ENCODE data around the gene DVL1.

Gene DVL1

GRCh38 chr1:1337793-1338147, 11.4 kb downstream of the DVL1 start:
- 93% methylated on average over 17 of the region's 18 CpGs for WGBS
- no peak overlapping the region for H4K91ac ChIP-seq (ENCODE audit: low read length)
- no peak overlapping the region for H2BK15ac ChIP-seq (ENCODE audit: low read depth, poor library complexity, severe bottlenecking)
- peaks cover 31 to 100% of the 10 kb centered on the region in 2 experiments for H3K36me3 ChIP-seq (ENCODE audit: control insufficient read depth in 1 of 2, insufficient read depth in 2 of 2, low read depth in 1 of 2, low read length in 2 of 2)
- H2BK5ac ChIP-seq (ENCODE audit: low read depth, low read length, poor library complexity, severe bottlenecking) = no peak overlapping the region
- DNase-seq = no peak
- H3K18ac ChIP-seq (ENCODE audit: low read depth in 1 of 2, low read length in 2 of 2) = no peak overlapping the region
- no peak overlapping the region for H3K14ac ChIP-seq (ENCODE audit: low read length in 2 of 2)
- no peak overlapping the region for H4K8ac ChIP-seq (ENCODE audit: low read length)
- no peaks in the 10 kb centered on the region for H3K9me3 ChIP-seq (ENCODE audit: control insufficient read depth, low read length)
- no peak overlapping the region for H3K4ac ChIP-seq (ENCODE audit: low read depth in 1 of 2, low read length in 2 of 2)
- H2AK5ac ChIP-seq (ENCODE audit: low read length, severe bottlenecking) = no peak overlapping the region
- no peak overlapping the region for H3K23ac ChIP-seq (ENCODE audit: low read length in 2 of 2)
- H2AFZ ChIP-seq (ENCODE audit: low read depth, low read length) = no peak overlapping the region
- H3K27ac ChIP-seq (ENCODE audit: low read length, poor library complexity, severe bottlenecking) = no peak overlapping the region
- H3K27me3 ChIP-seq (ENCODE audit: control insufficient read depth in 1 of 2, insufficient read depth in 1 of 2, low read length in 2 of 2) = no peaks in the 10 kb centered on the region
- no peak overlapping the region for H3K4me2 ChIP-seq (ENCODE audit: low read length, poor library complexity, severe bottlenecking)
- peaks cover 29% of the 10 kb centered on the region for H3K79me1 ChIP-seq (replicated peaks; ENCODE audit: low read length, poor library complexity, severe bottlenecking)
- no peak overlapping the region for H3K4me3 ChIP-seq (ENCODE audit: insufficient read depth in 1 of 2, low read depth in 1 of 2, low read length in 2 of 2)
- H2BK12ac ChIP-seq (ENCODE audit: low read length in 2 of 2) = no peak overlapping the region
- no peak overlapping the region for H3K9ac ChIP-seq (ENCODE audit: low read length)
- no peak overlapping the region for H2BK120ac ChIP-seq (ENCODE audit: low read depth, low read length)
- H3K4me1 ChIP-seq (ENCODE audit: control insufficient read depth, insufficient read depth, low read depth, low read length) = peaks cover 13% of the 10 kb centered on the region

- Histone ChIP-seq H2BK120ac (ENCODE audit: low read depth, low read length) (no peak overlapping the region), H4K91ac (ENCODE audit: low read length) (no peak overlapping the region), H3K4ac (ENCODE audit: low read depth in 1 of 2, low read length in 2 of 2) (no peak overlapping the region), H3K27ac (ENCODE audit: low read length, poor library complexity, severe bottlenecking) (no peak overlapping the region), H3K9me3 (ENCODE audit: control insufficient read depth, low read length) (no peaks in the 10 kb centered on the region), H3K23ac (ENCODE audit: low read length in 2 of 2) (no peak overlapping the region), H3K4me1 (ENCODE audit: control insufficient read depth, insufficient read depth, low read depth, low read length) (peaks cover 16% of the 10 kb centered on the region), H2BK15ac (ENCODE audit: low read depth, poor library complexity, severe bottlenecking) (no peak overlapping the region), H2BK12ac (ENCODE audit: low read length in 2 of 2) (no peak overlapping the region), H3K9ac (ENCODE audit: low read length) (no peak overlapping the region), H4K8ac (ENCODE audit: low read length) (no peak overlapping the region), H3K79me1 (replicated peaks; ENCODE audit: low read length, poor library complexity, severe bottlenecking) (peaks cover 24% of the 10 kb centered on the region), H2AK5ac (ENCODE audit: low read length, severe bottlenecking) (no peak overlapping the region), H2AFZ (ENCODE audit: low read depth, low read length) (no peak overlapping the region), H3K36me3 (ENCODE audit: control insufficient read depth in 1 of 2, insufficient read depth in 2 of 2, low read depth in 1 of 2, low read length in 2 of 2) (peaks cover 31 to 100% of the 10 kb centered on the region in 2 experiments), H3K4me2 (ENCODE audit: low read length, poor library complexity, severe bottlenecking) (no peak overlapping the region), H3K18ac (ENCODE audit: low read depth in 1 of 2, low read length in 2 of 2) (no peak overlapping the region), H3K27me3 (ENCODE audit: control insufficient read depth in 1 of 2, insufficient read depth in 1 of 2, low read length in 2 of 2) (no peaks in the 10 kb centered on the region), H3K4me3 (ENCODE audit: insufficient read depth in 1 of 2, low read depth in 1 of 2, low read length in 2 of 2) (no peak overlapping the region), H2BK5ac (ENCODE audit: low read depth, low read length, poor library complexity, severe bottlenecking) (no peak overlapping the region), H3K14ac (ENCODE audit: low read length in 2 of 2) (no peak overlapping the region)
- DNase-seq = no peak
- WGBS = 98% methylated on average over 31 of the region's 32 CpGs
Observed at GRCh38 chr1:1336931-1337792, 12.1 kb downstream of the DVL1 start.

- no peaks in the 10 kb centered on the region for H3K27me3 ChIP-seq (ENCODE audit: control insufficient read depth in 1 of 2, insufficient read depth in 1 of 2, low read length in 2 of 2)
- DNase-seq = no peak
- WGBS = 98% methylated on average over 26 of the region's 26 CpGs
Observed at GRCh38 chr1:1336446-1336845, 12.8 kb downstream of the DVL1 start.

GRCh38 chr1:1335792-1336248, 13.4 kb downstream of the DVL1 start:
- Histone ChIP-seq H3K14ac (ENCODE audit: low read length in 2 of 2) (no peak overlapping the region), H2BK120ac (ENCODE audit: low read depth, low read length) (no peak overlapping the region), H2AFZ (ENCODE audit: low read depth, low read length) (no peak overlapping the region), H3K9ac (ENCODE audit: low read length) (no peak overlapping the region), H3K27me3 (ENCODE audit: control insufficient read depth in 1 of 2, insufficient read depth in 1 of 2, low read length in 2 of 2) (no peaks in the 10 kb centered on the region), H3K4me3 (ENCODE audit: insufficient read depth in 1 of 2, low read depth in 1 of 2, low read length in 2 of 2) (no peak overlapping the region), H3K4me2 (ENCODE audit: low read length, poor library complexity, severe bottlenecking) (no peak overlapping the region), H3K9me3 (ENCODE audit: control insufficient read depth, low read length) (no peaks in the 10 kb centered on the region), H3K36me3 (ENCODE audit: control insufficient read depth in 1 of 2, insufficient read depth in 2 of 2, low read depth in 1 of 2, low read length in 2 of 2) (peaks cover 18 to 89% of the 10 kb centered on the region in 2 experiments), H3K79me1 (replicated peaks; ENCODE audit: low read length, poor library complexity, severe bottlenecking) (peaks cover 15% of the 10 kb centered on the region), H3K4ac (ENCODE audit: low read depth in 1 of 2, low read length in 2 of 2) (no peak overlapping the region), H3K23ac (ENCODE audit: low read length in 2 of 2) (no peak overlapping the region), H2AK5ac (ENCODE audit: low read length, severe bottlenecking) (no peak overlapping the region), H3K4me1 (ENCODE audit: control insufficient read depth, insufficient read depth, low read depth, low read length) (peaks cover 20% of the 10 kb centered on the region), H4K8ac (ENCODE audit: low read length) (no peak overlapping the region), H4K91ac (ENCODE audit: low read length) (no peak overlapping the region), H3K18ac (ENCODE audit: low read depth in 1 of 2, low read length in 2 of 2) (no peak overlapping the region), H3K27ac (ENCODE audit: low read length, poor library complexity, severe bottlenecking) (no peak overlapping the region), H2BK5ac (ENCODE audit: low read depth, low read length, poor library complexity, severe bottlenecking) (no peak overlapping the region), H2BK15ac (ENCODE audit: low read depth, poor library complexity, severe bottlenecking) (no peak overlapping the region), H2BK12ac (ENCODE audit: low read length in 2 of 2) (no peak overlapping the region)
- DNase-seq = no peak
- WGBS = 95% methylated on average over 21 of the region's 21 CpGs

More at GRCh38 chr1:1336446-1336845, 12.8 kb downstream of the DVL1 start:
- H3K4me2 ChIP-seq (ENCODE audit: low read length, poor library complexity, severe bottlenecking) = no peak overlapping the region
- no peak overlapping the region for H2AFZ ChIP-seq (ENCODE audit: low read depth, low read length)
- H3K4me3 ChIP-seq (ENCODE audit: insufficient read depth in 1 of 2, low read depth in 1 of 2, low read length in 2 of 2) = no peak overlapping the region
- H3K4ac ChIP-seq (ENCODE audit: low read depth in 1 of 2, low read length in 2 of 2) = no peak overlapping the region
- peaks cover 21% of the 10 kb centered on the region for H3K79me1 ChIP-seq (replicated peaks; ENCODE audit: low read length, poor library complexity, severe bottlenecking)
- H3K14ac ChIP-seq (ENCODE audit: low read length in 2 of 2) = no peak overlapping the region
- H3K36me3 ChIP-seq (ENCODE audit: control insufficient read depth in 1 of 2, insufficient read depth in 2 of 2, low read depth in 1 of 2, low read length in 2 of 2) = peaks cover 25 to 96% of the 10 kb centered on the region in 2 experiments
- H3K9me3 ChIP-seq (ENCODE audit: control insufficient read depth, low read length) = no peaks in the 10 kb centered on the region
- H2BK120ac ChIP-seq (ENCODE audit: low read depth, low read length) = no peak overlapping the region
- no peak overlapping the region for H4K8ac ChIP-seq (ENCODE audit: low read length)
- peaks cover 19% of the 10 kb centered on the region for H3K4me1 ChIP-seq (ENCODE audit: control insufficient read depth, insufficient read depth, low read depth, low read length)
- H3K27ac ChIP-seq (ENCODE audit: low read length, poor library complexity, severe bottlenecking) = no peak overlapping the region
- no peak overlapping the region for H3K23ac ChIP-seq (ENCODE audit: low read length in 2 of 2)
- H2AK5ac ChIP-seq (ENCODE audit: low read length, severe bottlenecking) = no peak overlapping the region
- no peak overlapping the region for H2BK15ac ChIP-seq (ENCODE audit: low read depth, poor library complexity, severe bottlenecking)
- no peak overlapping the region for H3K18ac ChIP-seq (ENCODE audit: low read depth in 1 of 2, low read length in 2 of 2)
- no peak overlapping the region for H2BK12ac ChIP-seq (ENCODE audit: low read length in 2 of 2)
- no peak overlapping the region for H2BK5ac ChIP-seq (ENCODE audit: low read depth, low read length, poor library complexity, severe bottlenecking)
- H4K91ac ChIP-seq (ENCODE audit: low read length) = no peak overlapping the region
- no peak overlapping the region for H3K9ac ChIP-seq (ENCODE audit: low read length)
